Measurements from ENCODE around the gene MAGI3. TPM values are rescaled to one million over a fixed set of nuclear protein-coding genes. Genes with fewer than 3 reads are reported as not detected.

MAGI3 gene
- total and polyA plus RNA-seq, 2 of the 13 experiments (the other 11 are each of a cell fraction or from before 2014, with no cell fraction given), result 4.0 to 11.8 TPM

DNA sequence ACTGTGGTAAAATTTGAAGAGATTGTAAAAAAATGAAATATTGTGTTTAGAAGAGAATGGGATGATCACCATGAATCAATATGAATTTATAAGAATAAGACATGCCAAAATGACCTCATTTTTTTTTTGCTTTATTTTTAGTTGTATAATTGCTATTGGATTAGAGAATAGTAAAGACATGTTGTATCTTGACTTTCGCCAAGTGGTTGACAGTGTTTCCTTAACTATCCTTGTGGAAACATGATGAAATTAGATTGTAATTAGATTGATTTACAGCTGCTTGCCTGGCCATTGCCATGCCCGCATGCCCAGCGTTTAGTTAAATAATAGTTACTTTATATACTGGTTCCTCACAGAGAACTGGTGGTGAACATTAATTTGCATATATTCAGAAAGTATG lies 154.9 kb downstream of the MAGI3 start:
- H3K9me3 ChIP-seq (ENCODE audit: low read length), result no peaks in the 10 kb centered on the region
- H3K27ac ChIP-seq (ENCODE audit: extremely low read length, insufficient read depth, low read length), result no peak overlapping the region
- ChIA-PET POLR2A (no interaction called here), CTCF (ENCODE audit: low intra/inter-chr PET ratio, low total read pairs) (no interaction called here)
- H3K4me3 ChIP-seq (replicated peaks in 1 of 3; ENCODE audit: insufficient read depth in 1 of 3, low read depth in 2 of 3, low read length in 3 of 3), result no peak overlapping the region
- no peak for FAIRE-seq
- no peak for ATAC-seq
- in situ Hi-C loops (cut with HindIII; ENCODE audit: extremely low pct_ligation_motif_present, low pct_unique_long_range_greater_than_20kb) (no loop called here), intact Hi-C loops (cut with micrococcal nuclease; ENCODE audit: unreplicated experiment) (no loop called here)
- DNase-seq (ENCODE audit: low spot score), result no peak
- H3K36me3 ChIP-seq (replicated peaks in 1 of 2; ENCODE audit: control insufficient read depth in 1 of 2, insufficient read depth in 2 of 2, low read length in 2 of 2), result no peaks in the 10 kb centered on the region; a peak in 1 of 5 replicates
- no peak overlapping the region for H3K4me2 ChIP-seq (ENCODE audit: low read depth, low read length)
- H3K9ac ChIP-seq (ENCODE audit: insufficient read depth, low read depth, low read length), result no peak overlapping the region
- TF ChIP-seq, protein P1, sequence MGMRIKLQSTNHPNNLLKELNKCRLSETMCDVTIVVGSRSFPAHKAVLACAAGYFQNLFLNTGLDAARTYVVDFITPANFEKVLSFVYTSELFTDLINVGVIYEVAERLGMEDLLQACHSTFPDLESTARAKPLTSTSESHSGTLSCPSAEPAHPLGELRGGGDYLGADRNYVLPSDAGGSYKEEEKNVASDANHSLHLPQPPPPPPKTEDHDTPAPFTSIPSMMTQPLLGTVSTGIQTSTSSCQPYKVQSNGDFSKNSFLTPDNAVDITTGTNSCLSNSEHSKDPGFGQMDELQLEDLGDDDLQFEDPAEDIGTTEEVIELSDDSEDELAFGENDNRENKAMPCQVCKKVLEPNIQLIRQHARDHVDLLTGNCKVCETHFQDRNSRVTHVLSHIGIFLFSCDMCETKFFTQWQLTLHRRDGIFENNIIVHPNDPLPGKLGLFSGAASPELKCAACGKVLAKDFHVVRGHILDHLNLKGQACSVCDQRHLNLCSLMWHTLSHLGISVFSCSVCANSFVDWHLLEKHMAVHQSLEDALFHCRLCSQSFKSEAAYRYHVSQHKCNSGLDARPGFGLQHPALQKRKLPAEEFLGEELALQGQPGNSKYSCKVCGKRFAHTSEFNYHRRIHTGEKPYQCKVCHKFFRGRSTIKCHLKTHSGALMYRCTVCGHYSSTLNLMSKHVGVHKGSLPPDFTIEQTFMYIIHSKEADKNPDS (CRISPR knock-in tag; IDR thresholded peaks at IDR 0.05), result no peak
- TF ChIP-seq NFYC (CRISPR knock-in tag; IDR thresholded peaks at IDR 0.05) (no peak), ZNF33A (CRISPR knock-in tag; IDR thresholded peaks at IDR 0.05; ENCODE audit: borderline replicate concordance) (no peak), PAX8 (CRISPR knock-in tag; IDR thresholded peaks at IDR 0.05; ENCODE audit: borderline replicate concordance) (no peak), ZC3H4 (CRISPR knock-in tag; IDR thresholded peaks at IDR 0.05; ENCODE audit: borderline replicate concordance) (no peak), ZNF34 (CRISPR knock-in tag; IDR thresholded peaks at IDR 0.05; ENCODE audit: borderline replicate concordance) (no peak), KLF6 (CRISPR knock-in tag; IDR thresholded peaks at IDR 0.05) (no peak), PCBP1 (IDR thresholded peaks at IDR 0.05; ENCODE audit: borderline replicate concordance, low read depth, low read length) (no peak), TOPORS (CRISPR knock-in tag; IDR thresholded peaks at IDR 0.05) (no peak), YEATS4 (CRISPR knock-in tag; IDR thresholded peaks at IDR 0.05; ENCODE audit: borderline replicate concordance) (no peak), ERF (CRISPR knock-in tag; IDR thresholded peaks at IDR 0.05) (no peak), CEBPB (IDR thresholded peaks at IDR 0.05; ENCODE audit: borderline replicate concordance, low read depth, low read length) (no peak), ZNF790 (CRISPR knock-in tag; IDR thresholded peaks at IDR 0.05; ENCODE audit: borderline replicate concordance) (no peak), ZNF776 (CRISPR knock-in tag; IDR thresholded peaks at IDR 0.05) (no peak), FLYWCH1 (CRISPR knock-in tag; IDR thresholded peaks at IDR 0.05) (no peak), TCF12 (IDR thresholded peaks at IDR 0.05) (no peak), TCF12 (CRISPR knock-in tag; IDR thresholded peaks at IDR 0.05) (no peak), ZNF3 (CRISPR knock-in tag; IDR thresholded peaks at IDR 0.05) (no peak)
- TF ChIP-seq, protein P2, sequence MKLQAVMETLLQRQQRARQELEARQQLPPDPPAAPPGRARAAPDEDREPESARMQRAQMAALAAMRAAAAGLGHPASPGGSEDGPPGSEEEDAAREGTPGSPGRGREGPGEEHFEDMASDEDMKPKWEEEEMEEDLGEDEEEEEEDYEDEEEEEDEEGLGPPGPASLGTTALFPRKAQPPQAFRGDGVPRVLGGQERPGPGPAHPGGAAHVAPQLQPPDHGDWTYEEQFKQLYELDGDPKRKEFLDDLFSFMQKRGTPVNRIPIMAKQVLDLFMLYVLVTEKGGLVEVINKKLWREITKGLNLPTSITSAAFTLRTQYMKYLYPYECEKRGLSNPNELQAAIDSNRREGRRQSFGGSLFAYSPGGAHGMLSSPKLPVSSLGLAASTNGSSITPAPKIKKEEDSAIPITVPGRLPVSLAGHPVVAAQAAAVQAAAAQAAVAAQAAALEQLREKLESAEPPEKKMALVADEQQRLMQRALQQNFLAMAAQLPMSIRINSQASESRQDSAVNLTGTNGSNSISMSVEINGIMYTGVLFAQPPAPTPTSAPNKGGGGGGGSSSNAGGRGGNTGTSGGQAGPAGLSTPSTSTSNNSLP (IDR thresholded peaks at IDR 0.05; ENCODE audit: low read depth, low read length), result no peak
- TF ChIP-seq, protein P3, sequence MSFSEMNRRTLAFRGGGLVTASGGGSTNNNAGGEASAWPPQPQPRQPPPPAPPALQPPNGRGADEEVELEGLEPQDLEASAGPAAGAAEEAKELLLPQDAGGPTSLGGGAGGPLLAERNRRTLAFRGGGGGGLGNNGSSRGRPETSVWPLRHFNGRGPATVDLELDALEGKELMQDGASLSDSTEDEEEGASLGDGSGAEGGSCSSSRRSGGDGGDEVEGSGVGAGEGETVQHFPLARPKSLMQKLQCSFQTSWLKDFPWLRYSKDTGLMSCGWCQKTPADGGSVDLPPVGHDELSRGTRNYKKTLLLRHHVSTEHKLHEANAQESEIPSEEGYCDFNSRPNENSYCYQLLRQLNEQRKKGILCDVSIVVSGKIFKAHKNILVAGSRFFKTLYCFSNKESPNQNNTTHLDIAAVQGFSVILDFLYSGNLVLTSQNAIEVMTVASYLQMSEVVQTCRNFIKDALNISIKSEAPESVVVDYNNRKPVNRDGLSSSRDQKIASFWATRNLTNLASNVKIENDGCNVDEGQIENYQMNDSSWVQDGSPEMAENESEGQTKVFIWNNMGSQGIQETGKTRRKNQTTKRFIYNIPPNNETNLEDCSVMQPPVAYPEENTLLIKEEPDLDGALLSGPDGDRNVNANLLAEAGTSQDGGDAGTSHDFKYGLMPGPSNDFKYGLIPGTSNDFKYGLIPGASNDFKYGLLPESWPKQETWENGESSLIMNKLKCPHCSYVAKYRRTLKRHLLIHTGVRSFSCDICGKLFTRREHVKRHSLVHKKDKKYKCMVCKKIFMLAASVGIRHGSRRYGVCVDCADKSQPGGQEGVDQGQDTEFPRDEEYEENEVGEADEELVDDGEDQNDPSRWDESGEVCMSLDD (CRISPR knock-in tag; IDR thresholded peaks at IDR 0.05; ENCODE audit: borderline replicate concordance), result no peak
- no peak overlapping the region for H2AFZ ChIP-seq (ENCODE audit: low read length)
- H3K79me2 ChIP-seq (ENCODE audit: insufficient read depth, low read length), result peaks cover 3% of the 10 kb centered on the region
- 97% methylated on average over 3 of the region's 3 CpGs for WGBS (ENCODE audit: low lambda C conversion rate)
- peaks cover 18% of the 10 kb centered on the region for H3K4me1 ChIP-seq (ENCODE audit: insufficient read depth, low read length)
- no TSS peak for BruUV-seq (replicated peaks)
- no peaks in the 10 kb centered on the region for H4K20me1 ChIP-seq (ENCODE audit: insufficient read depth, low read length)
- no peaks in the 10 kb centered on the region for H3K27me3 ChIP-seq (ENCODE audit: control insufficient read depth in 1 of 2, insufficient read depth in 2 of 2, low read length in 2 of 2)
